ENCODE data around the gene MB.
"Not testable (repeated sequence)": the region's sequence is repeated elsewhere in the genome, so short reads cannot be mapped to it uniquely, and the experiment has no call there.

MB gene

DNA sequence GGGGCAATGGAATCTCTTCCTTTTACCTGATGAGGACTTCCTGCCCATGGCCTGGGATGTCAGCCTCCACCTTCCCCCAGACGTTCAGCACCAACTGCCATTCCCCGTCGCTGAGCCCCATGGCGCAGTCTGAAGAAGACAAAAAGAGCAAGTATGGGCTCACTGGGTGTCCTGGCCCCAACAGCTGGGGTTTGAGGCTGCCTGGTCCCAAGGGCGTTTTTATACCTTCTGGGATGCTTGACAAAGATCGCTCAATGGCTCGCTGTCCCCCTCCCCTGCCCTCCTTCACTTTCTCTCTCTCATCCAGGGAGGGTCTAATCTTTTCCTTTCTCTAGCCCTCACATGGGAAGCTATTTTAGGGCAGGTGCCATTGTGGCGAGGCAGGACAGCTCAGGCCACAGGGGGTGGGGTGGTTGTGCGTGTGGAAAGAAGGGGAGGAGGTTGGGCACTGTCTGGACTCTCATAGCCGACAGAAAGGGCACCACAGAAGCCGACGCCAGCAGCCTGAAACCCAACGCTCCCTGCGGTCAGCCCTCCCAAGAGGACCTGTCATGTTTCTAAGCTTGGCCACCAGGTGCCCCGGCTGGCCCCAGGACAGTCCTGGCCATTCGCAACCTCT lies at the start of gene MB:
Gene MB, minus strand, starts transcription at position 193 of the 619 bp plus-strand sequence. Its CDS starts 72 bp downstream, at position 121.
- no peak for DNase-seq (ENCODE audit: low read depth)

GRCh38 chr22:35666699-35667098 lies 49.6 kb upstream of the MB start:
- DNase-seq (ENCODE audit: low read depth): not testable (repeated sequence)

- DNase-seq (ENCODE audit: low read depth): no peak
These were observed 47.9 kb upstream of the MB start for GRCh38 chr22:35664955-35665587.

DNA sequence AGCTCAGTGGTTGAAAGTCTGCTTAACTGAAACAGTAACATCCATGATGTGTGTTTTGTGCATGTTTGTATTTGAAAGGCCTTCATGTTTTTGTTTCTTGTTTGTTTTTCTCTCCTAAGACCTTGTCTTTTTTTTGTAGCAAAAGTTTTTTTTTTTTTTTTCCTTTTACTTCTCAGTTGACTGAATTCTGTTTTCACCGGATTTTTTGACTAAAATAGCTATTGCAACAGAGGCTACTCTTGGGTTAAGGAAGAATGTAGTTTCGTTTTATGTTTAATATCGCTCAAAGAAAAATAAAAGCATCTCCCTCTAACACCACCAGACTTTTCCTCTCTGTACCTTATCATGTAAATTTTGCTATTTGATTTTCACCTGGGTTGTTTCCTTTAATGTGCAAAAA lies 46.2 kb upstream of the MB start:
- DNase-seq (ENCODE audit: low read depth): no peak

DNA sequence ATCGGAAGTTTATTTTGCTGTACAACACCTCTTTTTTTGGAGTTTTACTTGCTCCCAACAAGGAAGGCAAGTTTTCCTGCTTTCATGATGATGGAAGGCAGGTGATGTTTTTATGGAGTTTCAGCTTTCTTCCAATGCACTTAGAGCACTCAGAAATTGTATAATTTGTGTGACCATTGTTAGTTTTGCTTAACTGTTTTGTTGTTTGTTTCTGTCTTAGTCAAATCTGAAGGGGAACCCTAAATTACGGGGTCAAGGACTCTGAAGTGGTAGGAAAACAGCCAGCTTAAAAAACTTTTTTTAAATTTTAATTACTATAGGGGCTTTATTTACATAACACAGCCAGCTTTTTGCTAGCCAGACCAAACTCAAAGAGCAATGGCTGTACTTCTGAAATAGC lies 45.8 kb upstream of the MB start:
- no peak for DNase-seq (ENCODE audit: low read depth)

GRCh38 chr22:35661464-35661863 lies 44.3 kb upstream of the MB start:
- DNase-seq (ENCODE audit: low read depth): no peak

DNA sequence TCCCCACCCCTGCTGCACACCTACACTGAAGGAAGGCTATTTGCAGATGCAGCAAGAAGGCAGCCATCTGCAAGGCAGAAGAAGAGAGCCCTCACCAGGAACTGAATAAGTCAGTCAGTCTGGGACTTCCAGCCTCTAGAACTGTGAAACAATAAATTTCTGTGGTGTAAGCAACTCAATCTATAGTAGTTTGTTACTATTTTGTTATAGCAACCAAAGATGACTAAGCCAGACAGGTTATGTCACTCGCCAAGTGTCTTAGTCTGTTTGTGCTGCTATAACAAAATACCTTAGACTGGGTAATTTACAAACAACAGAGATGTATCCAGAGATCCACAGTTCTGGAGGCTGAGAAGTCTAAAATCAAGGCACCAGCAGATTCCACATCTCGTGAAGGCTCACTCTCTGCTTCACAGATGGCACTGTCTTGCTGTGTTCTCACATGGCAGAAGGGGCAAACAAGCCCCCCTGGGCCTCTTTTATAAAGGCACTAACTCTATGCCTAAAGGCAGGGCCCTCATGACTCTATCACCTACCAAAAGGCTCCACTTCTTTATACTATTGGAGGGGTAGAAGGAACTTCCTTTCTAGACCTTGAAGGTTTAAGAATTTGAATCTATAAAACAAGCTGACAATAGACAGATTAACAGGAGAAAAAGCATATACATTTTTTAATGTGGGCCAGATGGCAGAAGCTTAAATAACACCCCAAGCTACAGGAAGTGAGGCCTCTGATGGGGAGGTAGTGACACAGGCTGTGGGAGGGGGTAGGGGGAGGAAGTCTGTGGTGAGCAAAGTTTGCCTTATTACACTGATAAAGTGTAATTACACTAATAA lies 43.4 kb upstream of the MB start:
- DNase-seq (ENCODE audit: low read depth): peak; percentile 18

DNA sequence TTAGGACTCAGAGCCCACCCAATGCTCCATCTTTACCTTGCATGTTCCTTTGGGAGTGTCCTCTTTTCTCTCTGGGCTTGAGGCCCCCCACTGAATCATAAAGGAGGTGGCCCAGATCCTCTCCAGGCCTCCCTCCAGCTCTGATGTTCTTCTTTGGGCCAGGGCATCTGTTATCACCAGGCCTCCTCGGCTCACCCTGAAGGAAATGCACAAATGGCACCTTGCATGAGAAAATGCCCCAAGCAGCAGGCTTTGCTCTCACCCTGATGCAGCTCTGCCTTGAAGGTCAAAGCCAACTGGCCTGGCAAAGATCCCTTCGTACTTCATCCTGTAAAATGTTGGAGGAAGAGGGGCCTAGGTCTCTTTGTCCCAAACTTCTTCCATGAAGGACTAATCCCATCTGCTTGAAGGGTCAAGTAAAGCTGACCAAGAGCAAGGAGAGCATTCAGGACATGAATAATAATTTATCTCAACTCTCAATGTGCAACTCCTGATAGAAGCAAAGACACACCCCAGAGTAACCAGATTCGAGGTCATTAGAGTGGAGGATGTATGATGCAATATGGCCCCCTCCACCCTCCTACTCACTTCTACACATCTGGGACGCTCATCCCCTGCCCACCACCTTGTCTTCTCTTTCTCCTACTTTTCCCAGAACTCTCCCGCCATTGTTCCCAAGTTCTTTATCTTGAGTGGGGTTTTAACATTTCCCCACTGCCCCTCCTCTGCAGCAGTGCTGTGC lies 40.6 kb upstream of the MB start:
- DNase-seq (ENCODE audit: low read depth): no peak

GRCh38 chr22:35656284-35656752 lies 39.2 kb upstream of the MB start:
- no peak for DNase-seq (ENCODE audit: low read depth)

DNA sequence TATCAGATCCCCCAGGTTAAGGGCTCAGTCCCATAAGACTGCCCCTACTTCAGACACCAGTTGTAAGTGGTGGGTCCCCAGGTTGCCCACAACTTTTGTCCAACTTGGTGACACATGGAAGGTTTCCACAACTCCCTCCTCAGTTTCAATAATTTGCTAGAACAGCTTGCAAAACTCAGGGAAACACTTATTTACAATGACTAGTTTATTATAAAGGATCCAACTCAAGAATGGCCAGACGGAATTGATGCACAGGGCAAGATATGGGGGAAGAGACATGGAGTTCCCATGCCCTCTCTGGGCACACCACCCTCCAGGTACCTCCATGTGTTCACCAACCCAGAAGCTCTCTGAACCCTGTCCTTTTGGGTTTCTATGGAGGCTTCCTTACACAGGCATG lies 36.7 kb upstream of the MB start:
- DNase-seq (ENCODE audit: low read depth): no peak

DNA sequence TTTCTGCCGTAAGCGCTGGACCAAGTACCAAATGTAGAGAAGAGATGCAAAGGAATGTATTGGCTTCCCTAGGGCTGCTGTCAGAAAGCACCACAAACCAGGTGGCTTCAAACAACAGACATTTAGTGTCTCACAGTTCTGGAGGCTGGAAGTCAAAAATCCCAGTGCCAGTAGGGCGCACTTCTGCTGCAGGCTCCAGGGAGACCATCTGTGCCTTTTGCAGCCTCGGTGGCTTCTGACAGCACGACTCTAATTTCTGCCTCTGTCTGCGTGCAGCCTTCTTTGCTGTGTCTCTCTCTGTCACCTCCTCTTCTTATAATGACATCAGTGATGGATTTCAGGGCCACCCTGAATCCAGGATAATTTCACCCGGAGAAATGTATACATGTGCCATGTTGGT lies 34.0 kb upstream of the MB start:
- DNase-seq (ENCODE audit: low read depth): no peak

- no peak for DNase-seq (ENCODE audit: low read depth)
These were observed 32.6 kb upstream of the MB start for GRCh38 chr22:35649636-35650250.

GRCh38 chr22:35649026-35649553 lies 32.0 kb upstream of the MB start:
- DNase-seq (ENCODE audit: low read depth): no peak

DNA sequence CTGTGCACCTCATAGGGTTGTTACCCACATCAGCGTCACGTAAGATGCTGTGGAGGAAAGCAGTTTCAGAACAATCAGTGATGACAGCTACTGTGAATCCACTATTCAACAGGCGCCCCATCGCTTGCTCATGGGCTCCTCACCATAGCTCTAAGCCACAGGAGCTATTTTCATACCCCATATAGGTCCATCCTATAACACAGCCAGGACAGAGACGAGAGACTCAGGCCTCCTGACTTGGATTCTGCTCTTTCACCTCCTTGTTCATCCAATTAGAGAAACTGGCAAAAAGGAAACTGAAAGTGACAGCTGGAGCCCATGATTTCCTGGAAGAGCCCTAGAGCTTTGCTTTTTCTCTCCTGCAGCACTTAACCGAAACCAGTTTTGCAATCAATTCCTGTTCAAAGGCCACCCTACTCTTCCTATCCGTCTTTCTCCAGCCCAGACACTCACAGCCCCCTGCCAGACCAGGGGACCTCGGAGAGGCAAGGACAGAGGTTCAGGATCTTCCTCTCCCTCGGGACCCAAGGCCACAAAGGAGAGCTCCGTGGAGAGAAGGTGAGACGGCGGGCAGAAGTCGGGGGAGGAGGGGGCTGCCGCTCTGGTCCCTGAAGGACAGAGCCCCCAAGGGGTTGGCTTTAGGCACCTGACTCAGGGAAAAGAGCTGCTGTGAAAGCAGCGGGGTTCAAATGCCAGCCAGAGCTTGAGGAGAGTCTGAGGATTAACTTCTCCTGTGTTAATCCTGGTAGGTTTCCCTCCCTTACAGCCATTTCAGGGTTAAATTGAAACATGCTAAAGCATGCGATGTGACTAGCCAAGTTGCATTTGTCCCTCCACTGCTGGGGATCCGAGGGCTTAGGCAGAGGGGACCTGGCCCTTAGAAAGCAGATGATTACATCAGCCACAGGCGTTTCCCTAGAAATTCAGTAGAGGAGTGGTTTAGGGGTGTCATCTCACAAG lies 31.2 kb upstream of the MB start, which contains the start of gene APOL6:
Gene APOL6, plus strand, starts transcription at position 381 of the 960 bp plus-strand sequence. CDS start 7,980 bp downstream, outside the sequence.
- DNase-seq (ENCODE audit: low read depth): peak; percentile 23

DNA sequence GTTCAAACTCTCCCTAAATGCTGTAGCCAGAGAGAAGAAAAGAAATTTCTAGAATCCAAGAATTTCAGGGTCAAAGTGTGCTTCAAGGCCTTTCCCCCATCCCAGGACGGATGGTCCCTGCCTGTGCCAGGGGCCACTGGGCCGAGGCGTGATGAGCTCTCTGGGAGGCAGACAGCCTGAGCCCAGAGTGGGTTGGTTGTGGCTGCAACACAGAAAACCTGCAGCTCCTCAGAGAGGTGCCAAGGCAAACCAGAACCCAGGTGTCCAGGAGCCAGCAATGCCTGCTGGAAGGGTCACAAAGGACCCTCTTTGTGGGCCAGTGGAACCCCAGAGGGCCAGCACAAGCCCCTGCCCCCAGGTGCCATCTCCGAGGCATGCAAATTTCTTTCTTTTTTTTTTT lies 28.5 kb upstream of the MB start:
- DNase-seq (ENCODE audit: low read depth): no peak

DNA sequence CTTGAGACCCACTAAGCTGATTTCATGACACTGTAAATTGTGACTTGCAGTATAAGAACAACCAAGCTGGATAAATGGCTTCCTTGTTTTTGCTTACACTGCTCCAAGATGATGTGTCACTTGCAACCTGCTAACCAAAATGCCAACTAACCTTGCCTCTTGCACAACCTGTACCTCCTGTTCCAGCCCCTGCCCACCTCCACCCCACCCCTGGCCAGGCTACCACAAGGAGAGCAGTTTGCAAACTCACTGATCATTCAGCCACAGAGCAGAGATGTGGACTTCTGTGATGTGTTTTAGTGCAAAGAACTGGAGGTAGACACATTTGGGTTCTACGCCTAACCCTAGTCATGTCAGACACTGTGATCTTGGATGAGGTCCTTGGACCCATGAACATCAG lies 26.9 kb upstream of the MB start:
- DNase-seq (ENCODE audit: low read depth): no peak

DNA sequence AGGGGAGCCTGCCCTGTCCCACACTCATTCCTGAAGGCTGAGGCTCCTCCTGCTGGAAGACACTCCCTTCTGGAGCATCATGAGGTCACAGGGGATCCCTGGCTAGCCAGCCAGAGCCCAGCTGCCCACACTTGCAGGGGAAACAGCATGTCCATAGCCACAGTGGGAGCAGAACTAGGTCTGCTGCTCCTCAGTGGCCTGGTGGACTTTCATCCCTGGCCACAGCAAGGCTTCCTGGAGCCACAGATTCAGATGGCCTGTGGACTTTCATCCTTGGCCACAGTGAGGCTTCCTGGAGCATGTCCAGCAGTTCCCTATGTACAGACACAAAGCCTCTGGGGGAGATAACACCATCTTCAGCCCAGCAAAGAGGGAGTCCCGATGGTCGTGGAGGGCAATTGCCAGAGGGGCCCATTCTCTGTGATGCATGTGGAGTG lies 25.2 kb upstream of the MB start:
- DNase-seq (ENCODE audit: low read depth): no peak

- no peak for DNase-seq (ENCODE audit: low read depth)
These were observed 24.5 kb upstream of the MB start for GRCh38 chr22:35641494-35642120.

GRCh38 chr22:35638410-35638809 lies 21.3 kb upstream of the MB start:
- no peak for DNase-seq (ENCODE audit: low read depth)

DNA sequence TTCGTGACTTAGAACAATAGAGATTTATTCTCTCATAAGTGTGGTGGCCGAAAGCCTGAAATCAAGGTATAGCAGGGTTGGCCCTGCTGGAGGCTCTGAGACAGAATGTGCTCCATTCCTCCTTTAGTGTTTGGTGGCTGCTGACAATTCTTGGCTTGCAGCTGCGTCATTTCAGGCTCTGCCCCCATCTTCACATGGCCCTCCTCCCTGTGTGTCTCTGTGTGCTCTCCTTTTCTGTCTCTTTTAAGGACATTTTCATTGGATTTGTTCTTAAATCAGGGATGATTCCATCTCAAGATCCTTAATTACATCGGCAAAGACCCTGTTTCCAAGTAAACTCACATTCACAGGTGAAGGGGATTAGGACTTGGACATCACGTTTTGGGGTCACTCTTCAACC lies 20.9 kb upstream of the MB start:
- no peak for DNase-seq (ENCODE audit: low read depth)
